HepG2 (cell line): ENCODE data around the gene NRL. TPM values are rescaled to one million over a fixed set of nuclear protein-coding genes. Genes with fewer than 3 reads are reported as not detected.
A peak's percentile ranks its signal among the peaks of the same experiment; 100 is the strongest.

Source experiments
- ARID5B ChIP-seq: IDR thresholded peaks from 2 replicates; pipeline ENCODE4 v1.4.0; 2020; ENCODE audit warnings: mild to moderate bottlenecking, missing genetic modification reagents
- ATM ChIP-seq: fragments of 450-650 bp; IDR thresholded peaks from 2 replicates; pipeline ENCODE4 v1.7.1; 2017; ENCODE audit warnings: mild to moderate bottlenecking, borderline replicate concordance
- CHD2 ChIP-seq: IDR thresholded peaks from 2 replicates; pipeline ENCODE4 v1.6.1; 2011; ENCODE audit warnings: low read depth, low read length, improper control_type of control experiment
- E2F1 ChIP-seq: sonication (generic); formaldehyde crosslinking; IDR thresholded peaks from 2 replicates; pipeline ENCODE4 v1.5.0; 2020; ENCODE audit warnings: missing genetic modification reagents
- E2F2 ChIP-seq: sonication (generic); formaldehyde crosslinking; IDR thresholded peaks from 2 replicates; pipeline ENCODE4 v1.4.0; 2020; ENCODE audit warnings: missing genetic modification reagents, borderline replicate concordance
- GMEB2 ChIP-seq: IDR thresholded peaks from 2 replicates; pipeline ENCODE4 v1.6.1; 2016; ENCODE audit warnings: missing biosample characterization, missing genetic modification reagents, low read depth
- KAT7 ChIP-seq: IDR thresholded peaks from 2 replicates; pipeline ENCODE4 v1.6.1; 2018; ENCODE audit warnings: borderline replicate concordance, missing compliant biosample characterization
- LBX2 ChIP-seq: sonication (generic); formaldehyde crosslinking; IDR thresholded peaks from 2 replicates; pipeline ENCODE4 v1.5.0; 2020; ENCODE audit warnings: missing genetic modification reagents, mild to moderate bottlenecking, borderline replicate concordance
- MYC ChIP-seq: sonication (generic); formaldehyde crosslinking; IDR thresholded peaks from 2 replicates; pipeline ENCODE4 v1.9.0; 2021; ENCODE audit warnings: missing genetic modification reagents, borderline replicate concordance
- NAIF1 ChIP-seq: sonication (generic); formaldehyde crosslinking; IDR thresholded peaks from 2 replicates; pipeline ENCODE4 v1.5.0; 2020; ENCODE audit warnings: mild to moderate bottlenecking, missing genetic modification reagents, borderline replicate concordance
- NR2F6 ChIP-seq, 2 experiments: IDR thresholded peaks; 2 replicates each; pipeline ENCODE4 v1.6.1; 2016; ENCODE audit warnings: antibody characterized with exemption in 1 of 2, mild to moderate bottlenecking in 1 of 2
- RBAK ChIP-seq: sonication (generic); formaldehyde crosslinking; IDR thresholded peaks from 2 replicates; pipeline ENCODE4 v1.5.1; 2020; ENCODE audit warnings: mild to moderate bottlenecking, missing genetic modification reagents
- SIN3A ChIP-seq: IDR thresholded peaks from 2 replicates; pipeline ENCODE4 v1.6.1; 2011; ENCODE audit warnings: low read depth, mild to moderate bottlenecking, control low read depth, low read length, borderline replicate concordance
- SYNCRIP ChIP-seq: fragments of 200-400 bp; formaldehyde crosslinking; IDR thresholded peaks from 2 replicates; pipeline ENCODE4 v1.6.1; 2018; ENCODE audit warnings: mild to moderate bottlenecking, low read depth, low read length; ENCODE audit not compliant: insufficient read depth
- TARDBP ChIP-seq: sonication (generic); formaldehyde crosslinking; IDR thresholded peaks from 2 replicates; pipeline ENCODE4 v1.8.0; 2022; ENCODE audit warnings: mild to moderate bottlenecking, missing genetic modification reagents
- TMF1 ChIP-seq: sonication (generic); formaldehyde crosslinking; IDR thresholded peaks from 2 replicates; pipeline ENCODE4 v1.8.1; 2022; ENCODE audit warnings: low read depth, missing genetic modification reagents
- ZFP1 ChIP-seq: IDR thresholded peaks from 2 replicates; pipeline ENCODE4 v1.6.1; 2016
- ZFP41 ChIP-seq: sonication (generic); formaldehyde crosslinking; IDR thresholded peaks from 2 replicates; pipeline ENCODE4 v1.4.0; 2020; ENCODE audit warnings: mild to moderate bottlenecking, missing genetic modification reagents, borderline replicate concordance
- ZNF12 ChIP-seq: sonication (generic); formaldehyde crosslinking; IDR thresholded peaks from 2 replicates; pipeline ENCODE4 v1.5.0; 2020; ENCODE audit warnings: missing genetic modification reagents
- ZNF234 ChIP-seq: sonication (generic); formaldehyde crosslinking; conservative IDR thresholded peaks from 2 replicates; pipeline ENCODE4 v1.5.1; 2020; ENCODE audit warnings: mild to moderate bottlenecking, missing genetic modification reagents
- ZNF367 ChIP-seq: sonication (generic); formaldehyde crosslinking; IDR thresholded peaks from 2 replicates; pipeline ENCODE4 v1.4.0; 2020; ENCODE audit warnings: missing genetic modification reagents, borderline replicate concordance
- ZNF446 ChIP-seq: sonication (generic); formaldehyde crosslinking; IDR thresholded peaks from 2 replicates; pipeline ENCODE4 v1.5.0; 2020; ENCODE audit warnings: mild to moderate bottlenecking, missing genetic modification reagents
- polyA plus RNA-seq, 8 experiments: library from polyadenylated mRNA; depleted of rRNA in 3 of 8; stranded (reverse) in 7 of 8; unstranded in 1 of 8; fragments of >200 nt; fragmentation: Illumina TruSeq in 4 of 8; extraction: Trizol in 4 of 8; gene quantifications; 2 replicates each; pipeline versions ENCODE4 v1.2.1 to v1.2.3, GENCODE V29; 2011 to 2016; ENCODE audit warnings: low read depth in 4 of 8, missing spikeins in 1 of 8, mixed read lengths in 1 of 8; ENCODE audit not compliant: insufficient read depth in 1 of 8
- total RNA-seq, 5 experiments: library from RNA; depleted of rRNA; stranded (reverse); fragments of >200 nt; fragmentation: Illumina TruSeq; extraction: Trizol; gene quantifications; 2 replicates each; pipeline ENCODE4 v1.2.3, GENCODE V29; 2016; ENCODE audit warnings: low read depth in 1 of 5

The NRL gene
- total and polyA plus RNA-seq, 2 of the 13 experiments (the other 11 are each of a cell fraction or from before 2014, with no cell fraction given), result 2.5 to 4.7 TPM

GRCh38 chr14:24116128-24116814, 1.5 kb upstream of the NRL start (continued):
- 0 out of 2 replicates have a peak, but pooled peaks have one; percentile 8 for TF ChIP-seq SIN3A
- TF ChIP-seq ATM, result no peak
- 0 out of 2 replicates have a peak, but pooled peaks have one; percentile 22 for TF ChIP-seq LBX2 (CRISPR knock-in tag)
- no peak for TF ChIP-seq MYC (CRISPR knock-in tag)
- TF ChIP-seq SYNCRIP, result no peak
- no peak for TF ChIP-seq ARID5B (CRISPR knock-in tag)
- no peak for TF ChIP-seq ZNF234
- no peak for TF ChIP-seq ZNF446
- TF ChIP-seq CHD2, result no peak
- no peak for TF ChIP-seq GMEB2 (CRISPR knock-in tag)
- no peak for TF ChIP-seq ZNF12 (CRISPR knock-in tag)
- no peak for TF ChIP-seq RBAK (CRISPR knock-in tag)
- no peak for TF ChIP-seq ZFP1 (CRISPR knock-in tag)
- TF ChIP-seq KAT7 (CRISPR knock-in tag), result 0 out of 2 replicates have a peak, but pooled peaks have one; percentile 4
- peak; percentile 15; the same call in 1 of the 2 replicates for TF ChIP-seq E2F2 (CRISPR knock-in tag)
- TF ChIP-seq TMF1 (CRISPR knock-in tag), result peak; percentile 12; the same call in 1 of the 2 replicates
- peak; percentile 24; the same call in 1 of the 2 replicates for TF ChIP-seq TARDBP (CRISPR knock-in tag)
- peak; percentile 36; the same call in 1 of the 2 replicates for TF ChIP-seq ZFP41 (CRISPR knock-in tag)
- TF ChIP-seq E2F1 (CRISPR knock-in tag), result no peak
- no peak for TF ChIP-seq ZNF367 (CRISPR knock-in tag)
- no peak for TF ChIP-seq NR2F6 (IDR thresholded peaks at IDR 0.05)
- TF ChIP-seq NR2F6 (CRISPR knock-in tag; IDR thresholded peaks at IDR 0.05), result no peak
- TF ChIP-seq NAIF1 (CRISPR knock-in tag), result no peak
